ENCODE results near the gene NDRG4.

NDRG4 gene

GRCh38 chr16:58495521-58496331 is 4.2 kb upstream of the NDRG4 start:
- no peak for DNase-seq (ENCODE audit: low read depth)

GRCh38 chr16:58497468-58497867 is 2.5 kb upstream of the NDRG4 start:
- DNase-seq (ENCODE audit: low read depth): no peak

GRCh38 chr16:58497935-58498334 is 2.0 kb upstream of the NDRG4 start:
- no peak for DNase-seq (ENCODE audit: low read depth)

GRCh38 chr16:58498341-58499091 is 1.4 kb upstream of the NDRG4 start:
- DNase-seq (ENCODE audit: low read depth): no peak

GRCh38 chr16:58499092-58499511 is 841 bp upstream of the NDRG4 start:
- no peak for DNase-seq (ENCODE audit: low read depth)

- DNase-seq (ENCODE audit: low read depth): no peak
These were observed 693 bp downstream of the NDRG4 start for GRCh38 chr16:58500430-58501241.

GRCh38 chr16:58501242-58502131 is 1.5 kb downstream of the NDRG4 start:
- no peak for DNase-seq (ENCODE audit: low read depth)

- DNase-seq (ENCODE audit: low read depth): no peak
These were observed 2.4 kb downstream of the NDRG4 start for GRCh38 chr16:58502217-58502921.

GRCh38 chr16:58503166-58503862 is 3.4 kb downstream of the NDRG4 start:
- DNase-seq (ENCODE audit: low read depth): no peak

GRCh38 chr16:58503863-58504688 is 4.1 kb downstream of the NDRG4 start:
- DNase-seq (ENCODE audit: low read depth): no peak

GRCh38 chr16:58506241-58507194 is 6.6 kb downstream of the NDRG4 start:
- no peak for DNase-seq (ENCODE audit: low read depth)

- DNase-seq (ENCODE audit: low read depth): no peak
These were observed 7.4 kb downstream of the NDRG4 start for GRCh38 chr16:58507195-58507962.

- DNase-seq (ENCODE audit: low read depth): no peak
These were observed 8.2 kb downstream of the NDRG4 start for GRCh38 chr16:58507963-58508670.

GRCh38 chr16:58508671-58509251 is 8.8 kb downstream of the NDRG4 start:
- no peak for DNase-seq (ENCODE audit: low read depth)

- DNase-seq (ENCODE audit: low read depth): no peak
These were observed 9.5 kb downstream of the NDRG4 start for GRCh38 chr16:58509256-58510096.
